A204.1 (cell line): ENCODE data around the gene NYNRIN.
"Not testable (repeated sequence)": the region's sequence is repeated elsewhere in the genome, so short reads cannot be mapped to it uniquely, and the experiment has no call there.

Experiments
- FAIRE-seq: peaks from 2 replicates; lab custom pipeline; 2012; peaks lifted over from hg19 to GRCh38; lab: Jason Lieb, UNC

Gene NYNRIN

GRCh38 chr14:24369907-24370687 lies 28.7 kb upstream of the NYNRIN start:
- FAIRE-seq, result no peak

- FAIRE-seq, result no peak
Observed at GRCh38 chr14:24370748-24371147, 28.1 kb upstream of the NYNRIN start.

- FAIRE-seq, result not testable (repeated sequence)
Observed at GRCh38 chr14:24371605-24372004, 27.2 kb upstream of the NYNRIN start.

DNA sequence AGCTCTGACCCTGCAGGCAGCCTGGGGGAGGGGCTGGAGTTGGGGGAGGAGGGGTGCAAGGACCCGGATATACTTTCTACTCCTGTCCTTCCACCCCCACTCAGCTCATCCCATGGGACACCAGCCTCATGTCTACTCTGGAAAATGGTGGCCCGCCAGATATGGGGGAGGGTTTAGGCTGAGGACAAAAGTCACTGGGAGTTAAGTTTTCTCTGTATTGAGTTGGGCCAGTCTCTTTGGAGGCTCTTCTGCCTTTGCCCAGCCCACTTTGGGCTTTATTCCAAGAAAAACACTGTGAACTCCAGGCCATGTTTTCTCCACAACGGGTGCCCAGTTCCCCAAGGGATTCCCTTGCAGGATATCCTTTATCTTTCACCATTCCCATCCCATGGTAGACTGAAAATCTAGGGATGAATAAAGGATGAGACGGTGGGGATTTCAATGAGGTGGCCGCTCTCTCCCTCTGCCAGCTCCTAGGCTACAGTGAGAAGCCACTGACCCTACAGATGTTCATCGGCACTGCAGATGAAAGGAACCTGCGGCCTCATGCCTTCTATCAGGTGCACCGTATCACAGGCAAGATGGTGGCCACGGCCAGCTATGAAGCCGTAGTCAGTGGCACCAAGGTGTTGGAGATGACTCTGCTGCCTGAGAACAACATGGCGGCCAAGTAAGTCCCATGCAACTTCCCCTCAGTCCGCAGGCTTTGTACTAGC lies 25.9 kb upstream of the NYNRIN start:
- FAIRE-seq, result no peak

- no peak for FAIRE-seq
Observed at GRCh38 chr14:24376448-24377070, 22.2 kb upstream of the NYNRIN start.

- no peak for FAIRE-seq
Observed at GRCh38 chr14:24377126-24377525, 21.7 kb upstream of the NYNRIN start.

- FAIRE-seq, result no peak
Observed at GRCh38 chr14:24377657-24378056, 21.1 kb upstream of the NYNRIN start.

GRCh38 chr14:24378327-24378726 lies 20.5 kb upstream of the NYNRIN start:
- no peak for FAIRE-seq

DNA sequence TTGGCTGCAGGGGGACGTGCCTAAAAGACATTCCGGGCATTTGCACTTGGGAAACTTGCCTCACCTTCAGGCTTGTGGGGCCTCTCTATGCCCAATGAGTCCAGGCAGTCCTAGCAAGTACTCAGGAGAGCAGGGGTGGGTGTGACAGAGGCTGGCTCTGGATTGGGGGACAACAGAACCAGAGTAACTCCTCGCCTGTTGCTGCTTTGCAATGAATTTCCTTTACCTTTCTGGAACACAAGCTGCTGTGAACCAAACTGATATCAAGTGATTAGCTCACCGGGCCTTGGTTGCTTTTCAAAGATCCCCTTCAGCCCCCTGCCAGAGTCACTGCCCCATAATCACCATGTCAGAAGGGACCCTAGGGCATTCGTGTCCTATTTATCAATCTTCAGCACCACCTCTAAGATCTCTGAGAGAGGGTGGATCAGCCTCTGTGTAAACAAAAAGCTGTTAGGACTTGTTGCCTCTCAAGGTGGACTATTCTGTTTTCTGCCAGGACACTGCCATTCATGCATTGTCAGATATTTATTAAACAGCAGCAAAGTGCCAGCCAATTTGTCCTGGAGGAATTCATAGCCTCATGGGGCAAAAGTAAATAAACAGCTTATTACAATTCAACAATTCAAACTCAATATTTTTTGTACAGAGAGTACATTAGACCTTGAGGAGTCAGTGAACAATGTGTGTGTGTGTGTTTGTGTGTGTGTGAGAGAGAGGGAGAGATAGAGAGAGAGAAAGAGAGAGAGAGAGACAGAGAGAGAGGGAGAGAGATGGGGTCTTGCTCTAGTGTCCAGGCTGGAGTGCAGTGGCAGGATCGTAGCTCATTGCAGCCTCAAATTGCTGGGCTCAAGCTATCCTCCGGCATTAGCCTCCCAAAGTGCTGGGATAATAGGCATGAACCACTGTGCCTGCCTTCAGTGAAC lies 19.6 kb upstream of the NYNRIN start:
- no peak for FAIRE-seq

- FAIRE-seq, result no peak
Observed at GRCh38 chr14:24379907-24380730, 18.7 kb upstream of the NYNRIN start.

DNA sequence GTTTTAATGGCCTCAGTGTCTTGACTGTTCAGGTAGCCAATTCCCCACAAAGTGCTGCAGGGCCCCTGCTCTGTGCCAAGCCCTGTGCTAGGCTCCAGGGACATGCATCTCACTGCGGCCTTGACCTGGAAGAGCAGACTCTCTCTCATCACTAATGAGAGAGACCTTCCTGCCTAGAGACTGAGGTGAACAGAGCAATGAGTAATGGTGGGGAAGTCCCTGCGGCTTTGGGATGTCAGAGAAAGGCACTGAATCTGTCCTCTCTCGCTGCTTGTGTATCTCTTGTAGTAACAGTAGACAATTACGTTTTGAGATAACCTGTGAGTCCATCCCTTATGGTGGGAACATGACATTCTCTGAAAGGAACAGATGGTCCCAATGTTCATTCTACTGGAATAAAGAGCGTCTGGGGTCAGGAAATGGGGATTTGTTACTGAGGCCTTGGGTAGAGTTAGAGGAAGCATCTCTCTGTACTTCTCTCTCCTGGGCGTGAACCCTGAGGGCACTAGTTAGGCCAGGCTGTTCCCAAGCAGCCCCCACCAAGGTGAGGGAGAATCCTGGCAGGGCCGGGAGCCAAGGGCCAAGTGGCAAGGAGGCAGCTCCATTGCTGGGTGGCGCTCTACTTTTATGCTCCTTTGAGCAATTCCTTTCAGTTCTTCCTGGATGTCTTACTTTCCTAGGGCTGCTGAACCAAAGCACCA lies 17.3 kb upstream of the NYNRIN start:
- FAIRE-seq, result no peak

GRCh38 chr14:24382064-24382371 lies 16.8 kb upstream of the NYNRIN start:
- FAIRE-seq, result no peak

DNA sequence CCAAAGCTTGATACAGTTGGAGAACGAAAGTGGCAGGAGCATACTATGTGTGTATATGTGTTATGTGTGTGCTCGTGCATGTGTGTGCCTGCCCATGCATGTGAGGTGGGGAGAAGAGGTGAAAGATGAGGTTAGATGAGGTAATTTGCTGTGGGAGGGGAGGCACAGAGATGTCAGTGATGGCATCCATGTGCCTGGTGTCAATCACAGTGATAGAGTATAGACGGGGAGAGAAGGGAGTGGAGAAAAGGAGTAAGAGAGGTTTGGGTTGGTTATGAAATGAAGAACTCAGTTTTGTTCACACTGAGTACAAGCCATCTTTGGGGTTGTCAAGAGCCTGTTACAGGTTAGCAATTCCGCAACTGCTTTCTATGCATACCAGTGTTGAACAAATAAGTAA lies 14.6 kb upstream of the NYNRIN start:
- no peak for FAIRE-seq

DNA sequence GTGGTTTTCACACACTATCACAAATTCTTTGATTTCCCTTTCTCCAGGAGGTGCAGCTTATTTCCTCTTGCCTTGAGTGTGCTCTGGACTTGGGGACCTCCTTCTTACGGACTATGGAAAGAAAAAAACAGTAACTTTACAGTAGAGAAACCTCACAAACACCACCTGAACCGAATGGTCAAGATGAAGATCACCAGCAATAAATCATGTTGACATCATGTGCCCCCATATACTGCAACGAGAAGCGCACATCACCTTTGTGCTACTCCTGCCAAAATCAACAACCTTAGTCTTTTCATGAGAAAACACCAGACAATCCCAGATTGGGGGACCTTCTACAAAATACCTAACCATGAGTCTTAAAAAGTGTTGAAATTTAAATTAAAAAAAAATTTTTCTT lies 13.3 kb upstream of the NYNRIN start:
- no peak for FAIRE-seq

DNA sequence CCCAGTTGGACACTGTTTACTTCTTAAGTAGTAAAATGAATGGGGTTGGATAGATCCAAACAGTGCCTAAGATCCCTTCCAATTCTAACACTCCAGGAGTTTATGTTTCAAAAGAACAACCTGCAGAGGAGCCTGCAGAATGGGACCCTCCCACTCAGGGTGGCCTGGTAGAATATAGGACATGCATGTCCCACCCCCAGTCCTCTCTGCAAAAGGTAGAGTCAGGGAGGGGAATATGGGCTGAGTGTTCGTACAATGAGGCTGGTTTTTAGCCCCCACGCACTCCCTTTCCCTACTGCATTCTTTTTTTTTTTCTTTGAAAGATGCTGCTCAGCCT lies 11.8 kb upstream of the NYNRIN start:
- FAIRE-seq, result no peak

DNA sequence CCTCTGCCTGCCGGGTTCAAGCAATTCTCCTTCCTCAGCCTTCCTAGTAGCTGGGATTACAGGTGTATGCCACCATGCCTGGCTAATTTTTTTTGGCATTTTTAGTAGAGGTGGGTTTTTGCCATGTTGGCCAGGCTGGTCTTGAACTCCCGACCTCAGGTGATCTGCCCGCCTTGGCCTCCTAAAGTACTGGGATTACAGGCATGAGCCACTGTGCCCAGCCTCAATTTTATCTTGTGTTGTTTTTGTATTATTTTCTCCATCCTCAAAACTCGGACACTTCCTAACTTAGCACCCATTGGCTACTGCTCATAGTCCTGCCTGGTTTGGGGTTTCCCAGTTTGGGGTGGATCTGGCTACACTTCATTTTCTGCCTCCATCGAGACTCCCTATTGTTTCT lies 11.2 kb upstream of the NYNRIN start:
- FAIRE-seq, result not testable (repeated sequence)

GRCh38 chr14:24388474-24389179 lies 10.2 kb upstream of the NYNRIN start:
- no peak for FAIRE-seq

DNA sequence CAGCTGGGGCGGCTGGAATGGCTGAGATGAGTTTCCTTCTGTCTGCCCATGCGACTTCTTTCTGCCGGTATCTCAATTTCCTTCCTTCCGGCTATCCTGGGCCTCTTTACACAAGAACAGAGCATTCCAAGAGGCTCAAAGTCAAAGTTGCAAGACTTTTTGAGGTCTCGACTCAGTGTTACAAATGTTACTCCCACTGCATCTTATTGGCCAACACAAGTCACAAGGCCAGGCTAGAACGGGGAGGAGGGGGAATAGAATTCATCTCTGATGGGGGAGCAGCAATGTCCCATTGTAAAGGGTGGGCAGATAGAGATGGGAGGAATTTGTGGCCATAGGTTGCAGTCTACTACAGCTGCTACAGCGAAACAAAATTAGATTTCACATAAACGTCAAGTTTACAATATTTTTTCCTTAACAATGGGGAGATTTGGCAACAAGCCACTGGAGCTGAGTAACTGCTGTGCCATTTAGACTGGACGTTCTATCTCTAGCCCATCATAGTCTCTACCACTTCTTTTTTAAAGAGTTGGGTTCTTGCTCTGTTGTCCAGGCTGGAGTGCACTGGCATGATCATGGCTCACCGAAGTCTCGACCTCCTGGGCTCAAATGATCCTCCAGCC lies 9.5 kb upstream of the NYNRIN start:
- FAIRE-seq, result no peak

- FAIRE-seq, result no peak
Observed at GRCh38 chr14:24390701-24391468, 7.9 kb upstream of the NYNRIN start.
